ENCODE results near the gene MYO5A. TPM values are rescaled to one million over a fixed set of nuclear protein-coding genes. Genes with fewer than 3 reads are reported as not detected.

The MYO5A gene
- total RNA-seq, 1 experiment from 2014 or later: 9.9 TPM

DNA sequence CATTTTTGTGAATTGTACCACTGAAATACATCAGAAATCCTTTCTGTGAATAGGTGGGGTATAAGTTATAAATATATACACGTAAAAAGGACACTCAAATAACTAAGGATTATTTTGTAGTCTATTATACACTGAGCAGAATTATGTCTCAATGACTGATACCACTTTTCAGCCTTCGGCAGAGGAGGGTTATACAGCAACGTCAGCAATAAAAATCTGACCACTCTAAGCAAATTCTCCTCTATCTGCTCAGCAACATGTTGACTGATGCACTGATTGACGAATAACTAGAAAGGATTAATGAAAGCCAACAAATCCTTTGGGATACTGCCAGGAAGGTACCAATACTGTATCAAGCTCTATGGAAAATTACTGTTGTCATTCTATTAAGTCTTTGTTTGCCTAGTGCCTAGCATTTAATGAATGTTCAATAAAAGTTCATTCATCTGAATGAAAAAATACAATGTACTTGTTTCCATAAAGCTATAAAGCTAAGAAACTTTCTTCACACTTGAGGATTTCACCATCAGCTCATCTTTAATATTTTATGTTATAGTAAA lies 34.9 kb upstream of the MYO5A start:
- Mint-ChIP-seq H3K36me3 (ENCODE audit: insufficient read depth, unreplicated experiment) (peaks cover 15% of the 10 kb centered on the region), H3K4me1 (ENCODE audit: low read depth, unreplicated experiment) (peaks cover 7% of the 10 kb centered on the region), H3K27ac (ENCODE audit: unreplicated experiment) (no peak overlapping the region), H3K4me3 (ENCODE audit: unreplicated experiment) (no peak overlapping the region), H3K27me3 (ENCODE audit: insufficient read depth, unreplicated experiment) (no peaks in the 10 kb centered on the region), H3K9me3 (ENCODE audit: unreplicated experiment) (no peaks in the 10 kb centered on the region)
- Histone ChIP-seq H3K36me3 (ENCODE audit: control insufficient read depth, insufficient read depth, low read length) (no peaks in the 10 kb centered on the region), H3K4me3 (ENCODE audit: low read depth, low read length) (no peak overlapping the region), H3K27me3 (replicated peaks; ENCODE audit: control insufficient read depth, insufficient read depth, low read length) (no peaks in the 10 kb centered on the region), H3K4me1 (peaks cover 3% of the 10 kb centered on the region; the same call in 1 of the 2 replicates), H3K9me3 (no peaks in the 10 kb centered on the region)
- POLR2A ChIA-PET: no interaction called here
- no peak for TF ChIP-seq CTCF (IDR thresholded peaks at IDR 0.05; ENCODE audit: insufficient read depth in 1 of 2, low read depth in 1 of 2, low read length in 1 of 2, severe bottlenecking in 1 of 2, unreplicated experiment in 1 of 2)
- intact Hi-C loops (cut with micrococcal nuclease; ENCODE audit: unreplicated experiment): no loop called here
- no TSS peak for BruUV-seq (replicated peaks)
- CTCF ChIA-PET: no interaction called here
- DNase-seq: no peak

DNA sequence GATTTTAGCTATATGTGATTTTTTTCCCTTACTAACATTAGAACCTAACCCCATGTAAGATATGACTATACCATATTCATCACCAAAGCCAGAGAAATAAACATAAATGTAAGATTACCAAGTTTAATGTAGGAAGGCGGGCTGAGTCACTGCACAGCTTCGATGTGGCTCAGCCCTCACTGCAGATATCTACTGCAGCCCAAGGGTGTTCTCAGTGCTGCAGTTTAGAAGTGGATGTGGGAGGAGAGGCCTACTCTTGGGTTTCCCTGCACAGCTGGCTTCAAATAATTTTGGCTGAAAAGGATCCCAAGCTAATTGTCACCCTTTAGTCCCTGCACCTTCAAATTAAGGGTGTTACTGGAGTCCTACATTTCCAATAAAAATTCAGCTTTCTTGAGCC lies 30.9 kb upstream of the MYO5A start:
- no peak overlapping the region for H3K4me3 Mint-ChIP-seq (ENCODE audit: unreplicated experiment)

DNA sequence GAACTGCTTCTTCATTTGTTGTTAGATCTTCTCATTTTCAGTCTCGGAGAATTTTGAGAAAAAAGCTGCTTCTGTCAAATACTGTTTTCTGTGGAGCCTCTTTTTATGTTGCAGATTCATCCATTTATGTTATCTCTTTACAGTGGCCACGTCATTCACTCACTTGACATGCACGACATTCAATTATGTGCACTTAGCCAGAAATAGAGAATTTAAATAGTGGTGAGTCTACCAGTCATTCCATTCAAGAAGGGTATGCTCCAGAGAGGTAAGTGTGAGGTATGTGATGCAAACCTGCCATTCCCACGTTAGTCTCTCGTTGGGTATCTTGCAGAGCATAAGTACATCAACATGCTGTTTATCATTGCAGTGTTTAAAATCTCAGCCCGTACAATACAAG lies 30.3 kb upstream of the MYO5A start:
- BruUV-seq (replicated peaks): no TSS peak
- no peak overlapping the region for H3K27ac Mint-ChIP-seq (ENCODE audit: unreplicated experiment)
- POLR2A ChIA-PET: no interaction called here

More for the DNA sequence above, 30.9 kb upstream of the MYO5A start:
- CTCF ChIA-PET: no interaction called here
- H3K36me3 Mint-ChIP-seq (ENCODE audit: insufficient read depth, unreplicated experiment): peaks cover 30% of the 10 kb centered on the region
- POLR2A ChIA-PET: no interaction called here
- no peaks in the 10 kb centered on the region for H3K27me3 Mint-ChIP-seq (ENCODE audit: insufficient read depth, unreplicated experiment)
- intact Hi-C loops (cut with micrococcal nuclease; ENCODE audit: unreplicated experiment): no loop called here
- H3K4me1 Mint-ChIP-seq (ENCODE audit: low read depth, unreplicated experiment): peaks cover 21% of the 10 kb centered on the region
- DNase-seq: no peak
- Histone ChIP-seq H3K9me3 (no peaks in the 10 kb centered on the region), H3K36me3 (ENCODE audit: control insufficient read depth, insufficient read depth, low read length) (no peaks in the 10 kb centered on the region), H3K4me1 (peaks cover 3% of the 10 kb centered on the region; the same call in 1 of the 2 replicates), H3K27me3 (replicated peaks; ENCODE audit: control insufficient read depth, insufficient read depth, low read length) (no peaks in the 10 kb centered on the region), H3K4me3 (ENCODE audit: low read depth, low read length) (no peak overlapping the region)
- BruUV-seq (replicated peaks): no TSS peak
- no peak overlapping the region for H3K27ac Mint-ChIP-seq (ENCODE audit: unreplicated experiment)
- H3K9me3 Mint-ChIP-seq (ENCODE audit: unreplicated experiment): no peaks in the 10 kb centered on the region
- TF ChIP-seq CTCF (IDR thresholded peaks at IDR 0.05; ENCODE audit: insufficient read depth in 1 of 2, low read depth in 1 of 2, low read length in 1 of 2, severe bottlenecking in 1 of 2, unreplicated experiment in 1 of 2): no peak

More for the DNA sequence above, 30.3 kb upstream of the MYO5A start:
- Histone ChIP-seq H3K4me1 (peaks cover 3% of the 10 kb centered on the region; the same call in 1 of the 2 replicates), H3K9me3 (no peaks in the 10 kb centered on the region), H3K4me3 (ENCODE audit: low read depth, low read length) (no peak overlapping the region), H3K27me3 (replicated peaks; ENCODE audit: control insufficient read depth, insufficient read depth, low read length) (no peaks in the 10 kb centered on the region), H3K36me3 (ENCODE audit: control insufficient read depth, insufficient read depth, low read length) (no peaks in the 10 kb centered on the region)
- Mint-ChIP-seq H3K9me3 (ENCODE audit: unreplicated experiment) (no peaks in the 10 kb centered on the region), H3K27me3 (ENCODE audit: insufficient read depth, unreplicated experiment) (no peaks in the 10 kb centered on the region), H3K36me3 (ENCODE audit: insufficient read depth, unreplicated experiment) (peaks cover 35% of the 10 kb centered on the region), H3K4me1 (ENCODE audit: low read depth, unreplicated experiment) (peaks cover 21% of the 10 kb centered on the region), H3K4me3 (ENCODE audit: unreplicated experiment) (no peak overlapping the region)
- intact Hi-C loops (cut with micrococcal nuclease; ENCODE audit: unreplicated experiment): no loop called here
- no peak for DNase-seq
- TF ChIP-seq CTCF (IDR thresholded peaks at IDR 0.05; ENCODE audit: insufficient read depth in 1 of 2, low read depth in 1 of 2, low read length in 1 of 2, severe bottlenecking in 1 of 2, unreplicated experiment in 1 of 2): no peak
- CTCF ChIA-PET: no interaction called here
